ENCODE results near the gene HERC4. TPM values are rescaled to one million over a fixed set of nuclear protein-coding genes. Genes with fewer than 3 reads are reported as not detected.

The HERC4 gene
- total RNA-seq, 2 donors from 2014 or later, result 22.0 to 22.5 TPM

DNA sequence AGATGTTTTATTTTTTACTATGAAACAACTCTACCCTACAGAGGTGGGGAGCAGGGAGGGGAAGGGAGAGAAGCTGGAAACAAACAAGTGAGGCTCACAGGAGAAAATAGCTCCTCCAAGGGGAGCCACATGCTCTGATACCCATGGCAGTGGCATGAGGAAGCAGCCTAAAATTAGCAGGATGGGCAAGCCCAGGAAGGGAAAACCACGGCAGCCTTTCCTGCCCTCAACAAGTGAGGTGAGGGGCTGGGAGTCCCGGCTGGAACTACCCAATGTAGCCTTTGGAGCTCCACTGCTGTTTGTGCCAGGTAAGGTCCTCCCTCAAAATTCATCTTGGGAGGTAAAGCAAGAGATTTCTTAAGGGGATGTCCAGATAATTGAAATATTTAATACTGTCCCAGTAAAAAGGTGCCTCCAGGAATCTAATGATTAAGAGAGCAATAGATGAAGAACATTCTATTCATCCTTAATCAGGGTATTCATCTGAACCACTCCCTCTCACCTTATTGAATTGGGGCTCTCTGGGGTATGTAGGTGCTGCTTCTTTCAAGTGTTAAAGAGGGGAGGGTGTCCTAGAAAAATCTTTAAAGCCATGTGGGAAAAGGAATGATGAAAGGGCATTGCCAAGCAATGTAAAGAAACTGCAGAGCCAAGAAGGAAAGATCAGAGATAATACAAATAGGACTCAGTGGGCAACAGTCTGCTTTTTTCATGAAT, 12.8 kb upstream of the HERC4 start:
- no peaks in the 10 kb centered on the region for H3K36me3 ChIP-seq
- H3K4me3 ChIP-seq, result peak overlapping the region; percentile 21 to 44
- H3K27ac ChIP-seq, result peak overlapping the region; percentile 57 to 81
- H3K4me1 ChIP-seq, result peaks cover 0 to 5% of the 10 kb centered on the region in 2 donors
- no peaks in the 10 kb centered on the region for H3K9me3 ChIP-seq
- TF ChIP-seq, protein P1, sequence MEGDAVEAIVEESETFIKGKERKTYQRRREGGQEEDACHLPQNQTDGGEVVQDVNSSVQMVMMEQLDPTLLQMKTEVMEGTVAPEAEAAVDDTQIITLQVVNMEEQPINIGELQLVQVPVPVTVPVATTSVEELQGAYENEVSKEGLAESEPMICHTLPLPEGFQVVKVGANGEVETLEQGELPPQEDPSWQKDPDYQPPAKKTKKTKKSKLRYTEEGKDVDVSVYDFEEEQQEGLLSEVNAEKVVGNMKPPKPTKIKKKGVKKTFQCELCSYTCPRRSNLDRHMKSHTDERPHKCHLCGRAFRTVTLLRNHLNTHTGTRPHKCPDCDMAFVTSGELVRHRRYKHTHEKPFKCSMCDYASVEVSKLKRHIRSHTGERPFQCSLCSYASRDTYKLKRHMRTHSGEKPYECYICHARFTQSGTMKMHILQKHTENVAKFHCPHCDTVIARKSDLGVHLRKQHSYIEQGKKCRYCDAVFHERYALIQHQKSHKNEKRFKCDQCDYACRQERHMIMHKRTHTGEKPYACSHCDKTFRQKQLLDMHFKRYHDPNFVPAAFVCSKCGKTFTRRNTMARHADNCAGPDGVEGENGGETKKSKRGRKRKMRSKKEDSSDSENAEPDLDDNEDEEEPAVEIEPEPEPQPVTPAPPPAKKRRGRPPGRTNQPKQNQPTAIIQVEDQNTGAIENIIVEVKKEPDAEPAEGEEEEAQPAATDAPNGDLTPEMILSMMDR (IDR thresholded peaks at IDR 0.05), result no peak
- DNase-seq (ENCODE audit: low spot score), result no peak
- H3K27me3 ChIP-seq, result no peaks in the 10 kb centered on the region

DNA sequence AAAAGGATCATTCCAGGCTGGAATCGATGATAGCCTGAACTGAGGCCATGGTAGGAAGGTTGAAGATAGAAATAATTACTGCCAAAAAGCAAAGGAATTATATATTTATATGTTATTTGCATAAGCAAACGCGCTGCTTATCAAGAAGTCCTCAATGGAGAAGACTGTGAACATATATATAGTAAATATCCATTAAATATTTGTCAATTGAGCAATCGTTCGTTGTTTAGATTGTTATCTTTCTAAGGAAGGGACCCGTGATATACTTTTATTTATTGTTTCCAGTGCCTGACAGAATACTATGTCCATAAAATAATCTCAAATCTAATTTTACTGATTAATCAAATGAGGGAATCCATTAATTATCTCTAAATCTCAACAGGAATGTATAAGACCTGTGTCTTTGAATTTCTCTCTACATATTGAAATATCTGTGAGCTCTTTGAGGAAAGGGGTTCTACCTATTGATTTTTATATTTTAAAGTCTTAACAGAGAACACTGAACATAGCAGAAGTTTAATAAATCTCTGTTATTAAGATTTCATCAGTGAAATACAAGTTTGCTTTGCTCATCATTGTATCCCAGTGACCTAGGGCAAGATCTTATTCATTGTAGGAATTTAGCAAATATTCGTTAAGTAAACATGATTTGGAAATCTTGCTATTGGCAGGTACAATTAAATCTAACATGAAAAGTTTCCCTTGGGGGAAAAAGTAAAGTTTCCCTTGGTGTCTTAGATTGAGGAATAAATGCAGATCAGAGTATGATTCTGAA, 12.0 kb upstream of the HERC4 start:
- H3K27ac ChIP-seq, result peak overlapping the region; percentile 57 to 81
- TF ChIP-seq, protein P1 (IDR thresholded peaks at IDR 0.05), result no peak

DNA sequence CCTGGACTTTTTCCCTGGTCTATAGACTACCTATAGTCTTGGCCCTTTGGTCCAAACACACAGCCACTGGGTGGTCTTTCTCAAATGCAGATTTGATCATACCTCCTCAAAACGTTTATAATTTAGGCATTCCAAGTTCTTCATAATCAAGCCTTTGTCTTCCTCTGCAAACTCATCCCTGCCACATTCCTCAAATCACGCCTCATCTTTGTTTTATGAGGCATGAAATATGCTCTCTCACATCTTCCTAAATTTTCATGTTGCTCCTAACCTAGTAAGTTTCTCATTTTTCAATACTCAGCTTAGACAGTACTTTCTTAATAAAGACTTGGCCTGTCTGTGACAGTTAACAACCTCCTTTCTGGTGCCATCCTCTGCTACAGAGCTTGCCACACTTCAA, 10.9 kb upstream of the HERC4 start:
- no peaks in the 10 kb centered on the region for H3K36me3 ChIP-seq
- H3K27ac ChIP-seq, result peak overlapping the region; percentile 57 to 81
- TF ChIP-seq, protein P1 (IDR thresholded peaks at IDR 0.05), result no peak
- no peaks in the 10 kb centered on the region for H3K9me3 ChIP-seq
- no peak overlapping the region for H3K4me3 ChIP-seq
- DNase-seq (ENCODE audit: low spot score), result no peak
- peaks cover 0 to 5% of the 10 kb centered on the region in 2 donors for H3K4me1 ChIP-seq
- H3K27me3 ChIP-seq, result no peaks in the 10 kb centered on the region

More for the DNA sequence above, 12.0 kb upstream of the HERC4 start:
- no peak for DNase-seq (ENCODE audit: low spot score)
- Histone ChIP-seq H3K4me3 (no peak overlapping the region), H3K9me3 (no peaks in the 10 kb centered on the region), H3K36me3 (no peaks in the 10 kb centered on the region), H3K4me1 (peaks cover 0 to 5% of the 10 kb centered on the region in 2 donors), H3K27me3 (no peaks in the 10 kb centered on the region)

DNA sequence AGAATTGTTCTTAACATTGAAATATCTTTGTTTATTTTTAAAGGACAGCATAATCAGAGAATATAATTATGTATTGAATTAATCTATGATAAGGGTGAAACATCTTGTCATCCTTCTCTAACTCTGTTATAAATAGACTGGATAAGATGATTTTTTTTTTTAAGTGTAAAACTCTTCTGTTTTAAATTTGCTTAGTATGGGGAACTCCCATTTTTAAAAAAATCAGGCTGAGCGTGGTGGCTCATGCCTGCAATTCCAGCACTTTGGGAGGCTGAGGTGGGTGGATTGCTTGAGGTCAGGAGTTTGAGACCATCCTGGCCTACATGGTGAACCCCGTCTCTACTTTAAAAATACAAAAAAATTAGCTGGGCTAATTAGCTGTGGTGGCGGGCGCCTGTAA, 9.4 kb upstream of the HERC4 start:
- Histone ChIP-seq H3K4me3 (no peak overlapping the region), H3K27ac (peak overlapping the region; percentile 13 to 30), H3K36me3 (no peaks in the 10 kb centered on the region), H3K27me3 (no peaks in the 10 kb centered on the region), H3K4me1 (peaks cover 0 to 5% of the 10 kb centered on the region in 2 donors), H3K9me3 (no peaks in the 10 kb centered on the region)
- DNase-seq (ENCODE audit: low spot score), result no peak
- TF ChIP-seq, protein P1 (IDR thresholded peaks at IDR 0.05), result no peak

DNA sequence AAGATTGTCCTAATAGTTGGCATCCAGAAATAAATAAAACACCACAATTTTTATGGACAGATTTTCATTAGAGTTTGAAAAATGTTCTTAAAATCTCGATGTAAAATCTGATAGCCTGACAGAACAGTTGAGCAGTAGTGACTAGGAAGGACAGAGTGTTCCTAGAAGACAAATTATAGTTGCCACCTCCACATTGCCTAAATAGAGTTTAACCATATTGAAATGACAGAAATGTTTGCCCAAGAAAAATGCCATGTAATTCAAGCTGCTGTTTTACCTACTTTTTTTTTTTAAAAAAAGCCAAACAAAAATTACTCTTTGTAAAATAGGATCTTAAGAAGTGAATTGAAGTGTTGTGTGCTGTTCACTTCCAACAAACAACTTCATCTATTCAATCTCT, 8.9 kb upstream of the HERC4 start:
- peaks cover 0 to 5% of the 10 kb centered on the region in 2 donors for H3K4me1 ChIP-seq
- DNase-seq (ENCODE audit: low spot score), result no peak
- TF ChIP-seq, protein P1 (IDR thresholded peaks at IDR 0.05), result no peak
- H3K9me3 ChIP-seq, result no peaks in the 10 kb centered on the region
- H3K27ac ChIP-seq, result peak overlapping the region; percentile 13 to 30
- H3K27me3 ChIP-seq, result no peaks in the 10 kb centered on the region
- no peaks in the 10 kb centered on the region for H3K36me3 ChIP-seq
- H3K4me3 ChIP-seq, result no peak overlapping the region

Measured in right atrium auricular region (tissue), 2 donors.